OCI-LY1 (cell line): ENCODE results near the gene RSPH1.

ENCODE experiments used
- CTCF ChIP-seq: fragments of 200-600 bp; sonication (generic), shearing (Covaris generic); IDR thresholded peaks from 2 replicates; pipeline ENCODE4 v1.5.1; 2017; ENCODE audit warnings: mild to moderate bottlenecking, antibody characterized with exemption, low read length, moderate library complexity, mixed read lengths
- EZH2 ChIP-seq: fragments of 200-600 bp; sonication (generic), shearing (Covaris generic); IDR thresholded peaks from 2 replicates; pipeline ENCODE4 v1.8.0; 2017; ENCODE audit warnings: borderline replicate concordance, mixed run types, mild to moderate bottlenecking, antibody characterized with exemption, low read length, moderate library complexity, mixed read lengths

DNA sequence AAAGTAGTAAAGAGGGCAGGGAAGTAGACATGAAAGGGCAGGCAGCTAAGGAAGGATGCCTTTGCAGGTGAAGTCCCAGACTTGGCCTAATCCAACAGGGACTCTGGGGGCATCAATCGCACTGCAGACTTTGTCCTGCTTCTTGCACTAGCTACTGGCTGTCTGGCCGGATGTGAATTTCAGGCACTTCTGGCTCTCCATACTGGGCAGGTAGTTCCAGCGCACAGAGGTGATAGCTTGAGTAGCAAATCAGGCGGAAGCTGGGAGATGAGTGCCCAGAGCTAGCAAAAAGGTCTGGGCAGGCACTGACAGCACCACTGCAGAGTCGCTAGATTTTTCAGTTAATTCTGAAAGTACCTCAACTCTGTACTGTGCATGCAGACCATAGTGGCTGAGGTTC lies 997 bp downstream of the RSPH1 start:
- TF ChIP-seq EZH2: no peak
- no peak for TF ChIP-seq CTCF
